GM23338 (cell line): ENCODE measurements around the gene TPP2.

Experiments used
- CREB1 ChIP-seq: fragments of 250-450 bp; sonication (Bioruptor Pico); IDR thresholded peaks from 2 replicates; pipeline ENCODE4 v1.5.0; 2020; ENCODE audit warnings: low read depth, mild to moderate bottlenecking, moderate library complexity
- CTCF ChIP-seq, 2 experiments: fragments of 200-600 bp in 1 of 2; sonication (generic) in 1 of 2; conservative IDR thresholded peaks; 2 replicates each; pipeline versions ENCODE4 v1.5.1 to v1.6.1; 2016 to 2017; ENCODE audit warnings: antibody characterized with exemption in 2 of 2, low read depth in 2 of 2, mild to moderate bottlenecking in 2 of 2, moderate library complexity in 1 of 2
- EZH2 ChIP-seq: fragments of 200-600 bp; sonication (generic); IDR thresholded peaks from one replicate; pipeline ENCODE4 v1.8.0; 2017; ENCODE audit warnings: antibody characterized with exemption, mild to moderate bottlenecking, low read depth; ENCODE audit not compliant: unreplicated experiment
- EZH2phosphoT487 ChIP-seq: fragments of 200-600 bp; sonication (generic); IDR thresholded peaks from one replicate; pipeline ENCODE4 v1.8.1; 2018; ENCODE audit warnings: antibody characterized with exemption; ENCODE audit not compliant: unreplicated experiment
- JUNB ChIP-seq: IDR thresholded peaks from one replicate; pipeline ENCODE4 v1.6.1; 2016; ENCODE audit warnings: antibody characterized with exemption; ENCODE audit not compliant: unreplicated experiment
- POLR2AphosphoS5 ChIP-seq: IDR thresholded peaks from 2 replicates; pipeline ENCODE4 v1.6.1; 2016; ENCODE audit warnings: antibody characterized with exemption, low read depth
- REST ChIP-seq: IDR thresholded peaks from one replicate; pipeline ENCODE4 v1.6.1; 2018; ENCODE audit warnings: antibody characterized with exemption; ENCODE audit not compliant: unreplicated experiment
- STAT1 ChIP-seq: IDR thresholded peaks from one replicate; pipeline ENCODE4 v1.6.1; 2016; ENCODE audit warnings: antibody characterized with exemption; ENCODE audit not compliant: unreplicated experiment
- ZNF331 ChIP-seq: fragments of 250-450 bp; sonication (Bioruptor Pico); IDR thresholded peaks from 2 replicates; pipeline ENCODE4 v1.5.0; 2020; ENCODE audit warnings: low read depth, mild to moderate bottlenecking, moderate library complexity
- TF ChIP-seq, protein P1 (sequence below): IDR thresholded peaks from 2 replicates; pipeline ENCODE4 v1.6.1; 2016; ENCODE audit warnings: antibody characterized with exemption

DNA sequence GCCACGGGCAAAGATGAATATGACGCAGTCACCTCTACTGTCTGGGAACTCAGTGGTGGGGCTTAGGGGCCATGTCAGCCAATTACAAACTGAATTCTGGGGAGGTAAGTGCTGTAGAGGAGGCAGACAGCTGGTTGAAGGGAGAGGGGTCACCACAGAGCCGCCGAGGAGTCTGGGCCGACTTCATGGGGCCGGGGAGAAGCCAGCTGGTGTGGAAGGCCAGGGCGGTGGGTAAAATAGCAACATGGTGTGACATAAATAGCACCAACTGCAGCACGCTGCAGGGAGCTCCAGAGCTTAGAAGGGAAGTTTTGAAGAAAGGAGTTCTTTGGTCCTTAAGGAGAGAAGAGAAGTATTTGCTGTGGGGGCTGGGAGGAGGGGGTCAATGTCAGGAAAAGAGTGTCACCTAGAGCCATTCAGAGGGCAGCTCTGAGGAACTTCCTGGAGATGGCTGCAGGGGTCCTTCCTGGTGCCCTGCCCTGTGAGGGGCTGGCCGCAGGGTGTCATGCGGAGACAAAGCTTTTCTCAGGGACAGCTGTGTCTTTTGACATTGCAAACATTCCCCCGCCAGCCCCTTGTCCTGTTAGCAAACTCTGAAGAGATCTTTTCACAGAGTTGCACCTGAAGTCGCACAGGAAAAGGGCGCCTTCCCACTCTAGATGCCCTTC lies 91.7 kb downstream of the TPP2 start:
- no peak for TF ChIP-seq STAT1
- peak in 1 of 2 experiments; percentile 15; a peak in 1 of 4 replicates for TF ChIP-seq CTCF (conservative IDR thresholded peaks at IDR 0.05; ENCODE audit: low read depth in 2 of 2)
- TF ChIP-seq ZNF331 (CRISPR knock-in tag) = no peak
- TF ChIP-seq JUNB = no peak
- TF ChIP-seq EZH2 = no peak
- no peak for TF ChIP-seq CREB1
- TF ChIP-seq POLR2AphosphoS5 = no peak
- no peak for TF ChIP-seq EZH2phosphoT487
- TF ChIP-seq, protein P1, sequence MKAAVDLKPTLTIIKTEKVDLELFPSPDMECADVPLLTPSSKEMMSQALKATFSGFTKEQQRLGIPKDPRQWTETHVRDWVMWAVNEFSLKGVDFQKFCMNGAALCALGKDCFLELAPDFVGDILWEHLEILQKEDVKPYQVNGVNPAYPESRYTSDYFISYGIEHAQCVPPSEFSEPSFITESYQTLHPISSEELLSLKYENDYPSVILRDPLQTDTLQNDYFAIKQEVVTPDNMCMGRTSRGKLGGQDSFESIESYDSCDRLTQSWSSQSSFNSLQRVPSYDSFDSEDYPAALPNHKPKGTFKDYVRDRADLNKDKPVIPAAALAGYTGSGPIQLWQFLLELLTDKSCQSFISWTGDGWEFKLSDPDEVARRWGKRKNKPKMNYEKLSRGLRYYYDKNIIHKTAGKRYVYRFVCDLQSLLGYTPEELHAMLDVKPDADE = no peak
- no peak for TF ChIP-seq REST
